SH-SY5Y (cell line): ENCODE results near the gene DNAJC8.

Experiments used
- GATA2 ChIP-seq: IDR thresholded peaks from 2 replicates; pipeline ENCODE4 v1.6.1; 2011; ENCODE audit warnings: mild to moderate bottlenecking, low read depth, low read length
- GATA3 ChIP-seq: IDR thresholded peaks from 2 replicates; pipeline ENCODE4 v1.6.1; 2011; ENCODE audit warnings: low read depth, mild to moderate bottlenecking, low read length, moderate library complexity

DNA sequence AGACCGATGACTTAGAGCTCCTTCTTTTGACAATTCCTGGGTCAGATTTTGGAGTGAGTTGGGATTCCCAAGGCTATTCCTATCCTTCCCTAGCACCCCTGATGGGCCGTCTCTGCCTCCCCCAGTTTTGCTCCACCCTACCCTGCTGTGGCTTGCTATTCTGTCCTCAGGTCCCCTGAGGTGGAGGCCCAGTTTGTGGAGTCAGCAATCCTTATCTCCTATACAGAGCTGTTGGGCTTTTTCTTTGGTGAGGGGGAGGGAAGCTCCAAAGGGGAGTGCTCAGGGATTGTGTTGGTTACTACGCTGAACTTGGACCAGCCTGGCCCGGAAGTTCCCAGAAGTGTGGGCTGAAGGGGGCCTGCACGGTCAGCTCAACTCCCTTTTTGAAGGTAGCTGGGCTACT is 34.1 kb upstream of the DNAJC8 start:
- TF ChIP-seq GATA2 (no peak), GATA3 (no peak)
